Thyroid gland (tissue), 4 donors: ENCODE results near the gene LTA4H. TPM values are rescaled to one million over a fixed set of nuclear protein-coding genes. Genes with fewer than 3 reads are reported as not detected.

Source experiments
- DNase-seq, 2 donors: peaks; one replicate each; pipeline ENCODE4 v3.0.0-alpha.2; 2019
- H3K27ac ChIP-seq, 3 donors: fragments of 200-600 bp; sonication (generic); 1 replicate in 2 of 3; 2 replicates in 1 of 3; pipeline ENCODE4 v1.5.1; 2016 to 2019; ENCODE audit warnings: mild to moderate bottlenecking in 1 of 3, moderate library complexity in 1 of 3
- H3K27me3 ChIP-seq: fragments of 200-600 bp; sonication (generic); one replicate; pipeline ENCODE4 v1.5.1; 2019
- H3K36me3 ChIP-seq, 2 donors: fragments of 200-600 bp; sonication (generic); one replicate each; pipeline ENCODE4 v1.5.1; 2016 to 2019
- H3K4me1 ChIP-seq, 2 donors: fragments of 200-600 bp; sonication (generic); one replicate each; pipeline ENCODE4 v1.5.1; 2017 to 2019
- H3K4me3 ChIP-seq, 3 donors: fragments of 200-600 bp; sonication (generic); replicated peaks in 1 of 3; 1 replicate in 2 of 3; 2 replicates in 1 of 3; pipeline ENCODE4 v1.5.1; 2016; ENCODE audit warnings: mild to moderate bottlenecking in 1 of 3
- H3K9me3 ChIP-seq: fragments of 200-600 bp; sonication (generic); one replicate; pipeline ENCODE4 v1.5.1; 2017
- POLR2A ChIP-seq, 2 donors: fragments of 450-650 bp; IDR thresholded peaks; one replicate each; pipeline ENCODE4 v1.6.1; 2017; ENCODE audit warnings: antibody characterized with exemption in 2 of 2, mild to moderate bottlenecking in 2 of 2, moderate library complexity in 1 of 2
- WGBS, 2 donors: methylation state at CpG; one replicate each; pipeline ENCODE4 v1.1.5; 2017; 5-methylcytosine and 5-hydroxymethylcytosine counted together
- intact Hi-C: fragments of 100-400 bp; cut with DNase I; formaldehyde crosslinking; loops from one replicate; pipeline ENCODE4 v1.15.1; 2023
- total RNA-seq, 4 donors: library from RNA; depleted of rRNA; stranded (reverse); fragments of >200 nt; gene quantifications; one replicate each; pipeline ENCODE4 v1.2.3, GENCODE V29; 2016
- TF ChIP-seq, protein P1 (sequence below), 6 experiments: fragments of 200-600 bp in 3 of 6; fragments of 450-650 bp in 3 of 6; sonication (generic) in 3 of 6; IDR thresholded peaks; one replicate each; pipeline ENCODE4 v1.5.1; 2016 to 2019; ENCODE audit warnings: antibody characterized with exemption in 6 of 6, mild to moderate bottlenecking in 2 of 6, inconsistent platforms in 1 of 6, moderate library complexity in 1 of 6

The LTA4H gene
- total RNA-seq, 4 donors from 2014 or later: 70.1 to 102 (median 75.0) TPM

DNA sequence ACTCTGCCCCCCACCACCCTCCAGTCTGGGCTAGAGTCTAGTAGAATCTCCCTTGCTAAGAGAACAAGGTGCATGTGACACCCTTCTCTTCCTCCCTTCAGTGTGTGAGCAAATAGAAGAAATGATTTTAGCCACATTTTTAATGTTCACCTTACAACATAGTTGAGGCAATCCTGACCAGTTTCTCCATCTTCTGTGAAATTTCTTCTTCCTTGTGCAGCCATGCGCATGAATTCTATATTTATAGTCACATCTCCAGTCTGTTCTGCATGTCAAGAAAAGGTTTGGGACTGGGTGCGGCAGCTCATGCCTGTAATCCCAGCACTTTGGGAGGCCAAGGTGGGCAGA is 9.5 kb upstream of the LTA4H start:
- Histone ChIP-seq H3K36me3 (no peaks in the 10 kb centered on the region), H3K27me3 (no peaks in the 10 kb centered on the region), H3K27ac (no peak overlapping the region), H3K9me3 (no peaks in the 10 kb centered on the region), H3K4me1 (peaks cover 15 to 25% of the 10 kb centered on the region in 2 donors), H3K4me3 (no peak overlapping the region)
- TF ChIP-seq, protein P1, sequence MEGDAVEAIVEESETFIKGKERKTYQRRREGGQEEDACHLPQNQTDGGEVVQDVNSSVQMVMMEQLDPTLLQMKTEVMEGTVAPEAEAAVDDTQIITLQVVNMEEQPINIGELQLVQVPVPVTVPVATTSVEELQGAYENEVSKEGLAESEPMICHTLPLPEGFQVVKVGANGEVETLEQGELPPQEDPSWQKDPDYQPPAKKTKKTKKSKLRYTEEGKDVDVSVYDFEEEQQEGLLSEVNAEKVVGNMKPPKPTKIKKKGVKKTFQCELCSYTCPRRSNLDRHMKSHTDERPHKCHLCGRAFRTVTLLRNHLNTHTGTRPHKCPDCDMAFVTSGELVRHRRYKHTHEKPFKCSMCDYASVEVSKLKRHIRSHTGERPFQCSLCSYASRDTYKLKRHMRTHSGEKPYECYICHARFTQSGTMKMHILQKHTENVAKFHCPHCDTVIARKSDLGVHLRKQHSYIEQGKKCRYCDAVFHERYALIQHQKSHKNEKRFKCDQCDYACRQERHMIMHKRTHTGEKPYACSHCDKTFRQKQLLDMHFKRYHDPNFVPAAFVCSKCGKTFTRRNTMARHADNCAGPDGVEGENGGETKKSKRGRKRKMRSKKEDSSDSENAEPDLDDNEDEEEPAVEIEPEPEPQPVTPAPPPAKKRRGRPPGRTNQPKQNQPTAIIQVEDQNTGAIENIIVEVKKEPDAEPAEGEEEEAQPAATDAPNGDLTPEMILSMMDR (IDR thresholded peaks at IDR 0.05): no peak
- 92 to 93% methylated on average over 2 of the region's 2 CpGs for WGBS, 2 donors
- no peak for DNase-seq
- intact Hi-C loops: no loop called here

DNA sequence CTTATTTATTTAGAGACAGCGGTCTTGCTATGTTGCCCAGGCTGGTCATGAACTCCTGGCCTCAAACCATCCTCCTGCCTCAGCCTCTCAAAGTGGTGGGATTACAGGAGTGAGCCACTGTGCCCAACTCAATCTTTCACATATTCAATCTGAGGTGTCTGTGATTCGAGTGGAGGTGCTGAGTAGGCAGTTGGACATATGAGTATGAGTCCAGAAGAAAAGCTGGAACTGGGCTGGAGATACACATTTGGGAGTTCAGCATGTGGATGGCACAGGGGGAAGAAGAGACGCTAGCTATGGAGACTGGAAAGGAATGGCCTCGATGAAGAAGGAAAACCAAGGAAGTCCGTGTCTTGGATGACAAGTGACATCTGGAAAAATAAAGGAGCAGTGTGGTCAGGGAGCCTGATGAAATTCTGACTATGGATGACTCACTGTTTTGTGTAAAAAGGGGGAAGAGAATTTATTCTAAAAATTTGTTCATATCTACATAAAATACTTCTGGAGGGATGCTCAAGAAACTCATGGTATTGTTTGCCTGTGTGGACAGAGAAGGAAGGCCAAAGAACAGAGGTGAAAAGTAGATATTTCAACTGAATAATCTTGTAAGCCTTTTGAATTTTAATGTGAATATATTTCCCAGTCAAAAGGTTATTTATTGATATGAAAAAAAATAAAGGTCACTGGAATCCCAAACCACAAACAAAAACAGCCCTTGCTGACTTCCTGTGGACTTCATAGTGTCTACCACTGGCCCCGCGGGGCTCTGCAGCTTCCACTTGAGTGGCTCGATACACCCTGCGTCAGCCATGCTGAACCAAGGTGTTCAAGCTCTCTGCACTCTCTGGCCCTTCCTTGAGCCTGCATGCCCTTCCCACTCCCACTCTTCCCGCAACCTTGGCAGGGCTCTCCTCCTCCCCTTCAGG is 8.9 kb upstream of the LTA4H start:
- Histone ChIP-seq H3K27ac (no peak overlapping the region), H3K36me3 (no peaks in the 10 kb centered on the region), H3K4me3 (no peak overlapping the region), H3K27me3 (no peaks in the 10 kb centered on the region), H3K9me3 (no peaks in the 10 kb centered on the region), H3K4me1 (peaks cover 15 to 25% of the 10 kb centered on the region in 2 donors)
- TF ChIP-seq POLR2A (IDR thresholded peaks at IDR 0.05): no peak
- TF ChIP-seq, protein P1 (IDR thresholded peaks at IDR 0.05): no peak
- WGBS, 2 donors: 75 to 78% methylated on average over 10 of the region's 10 CpGs
- intact Hi-C loops: no loop called here
- no peak for DNase-seq

DNA sequence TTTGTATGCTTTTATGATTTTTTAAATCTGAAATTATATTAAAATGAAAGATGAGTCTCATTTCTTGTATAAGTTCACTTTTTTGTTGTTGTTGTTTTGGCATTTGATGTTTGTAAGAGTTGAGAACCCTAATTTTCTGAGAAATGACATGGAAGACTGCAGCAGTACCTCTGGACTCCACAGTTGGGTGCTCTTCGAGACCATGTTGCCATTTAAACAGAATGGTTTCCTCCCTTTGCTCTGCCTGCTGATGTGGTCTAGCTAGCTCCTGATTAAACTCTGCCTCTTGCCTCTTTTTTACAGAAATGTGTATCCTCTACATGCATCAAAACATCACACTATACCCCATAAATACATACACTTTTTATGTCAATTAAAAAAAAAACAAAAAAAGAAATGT is 5.8 kb upstream of the LTA4H start:
- intact Hi-C loops: no loop called here
- H3K27me3 ChIP-seq: no peaks in the 10 kb centered on the region
- 87 to 94% methylated on average over 1 of the region's 1 CpG for WGBS, 2 donors

DNA sequence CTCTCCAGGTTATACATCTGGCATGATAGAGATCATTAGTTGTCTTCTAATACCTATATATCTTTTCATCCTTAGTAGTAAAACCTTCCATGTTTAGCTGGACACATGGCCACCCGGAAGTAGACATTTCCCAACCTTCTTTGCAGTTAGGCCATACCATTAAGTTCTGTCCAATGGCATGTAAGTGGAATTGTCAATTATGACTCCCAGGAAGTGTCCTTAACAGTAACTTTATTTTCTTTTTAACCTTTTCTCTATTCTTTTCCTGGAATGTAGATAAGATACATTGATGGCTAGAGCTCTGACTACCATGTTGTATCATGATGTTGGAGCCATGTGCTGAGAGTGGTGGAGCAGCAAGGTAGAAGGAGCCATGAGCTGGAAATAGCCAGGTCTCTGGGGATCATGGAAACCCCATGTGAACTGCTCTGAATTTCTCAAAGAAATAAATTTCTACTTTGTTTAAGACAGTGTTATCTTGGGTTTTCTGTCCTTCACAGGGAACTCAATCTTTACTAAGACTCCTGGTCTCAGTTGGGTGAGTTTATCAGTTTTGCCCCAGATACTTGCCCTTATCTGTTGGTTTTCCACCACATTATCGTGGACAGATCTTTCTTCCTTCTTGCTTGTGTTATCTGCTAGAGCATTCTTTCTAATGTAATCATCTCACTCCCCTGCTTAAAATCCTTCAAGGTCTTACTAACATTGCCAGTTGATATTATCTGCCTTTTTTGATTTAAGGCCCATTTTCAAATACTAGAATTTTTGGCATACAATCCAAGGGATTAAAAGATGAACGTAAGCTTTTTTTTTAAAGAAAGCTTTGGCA is 5.1 kb upstream of the LTA4H start:
- no peak for DNase-seq
- Histone ChIP-seq H3K4me3 (no peak overlapping the region), H3K4me1 (no peaks in the 10 kb centered on the region), H3K27ac (no peak overlapping the region), H3K36me3 (no peaks in the 10 kb centered on the region), H3K27me3 (no peaks in the 10 kb centered on the region), H3K9me3 (no peaks in the 10 kb centered on the region)
- intact Hi-C loops: no loop called here
- TF ChIP-seq, protein P1 (IDR thresholded peaks at IDR 0.05): no peak
- TF ChIP-seq POLR2A (IDR thresholded peaks at IDR 0.05): no peak
- WGBS, 2 donors: 58 to 73% methylated on average over 3 of the region's 3 CpGs

More for the DNA sequence above, 5.8 kb upstream of the LTA4H start:
- TF ChIP-seq, protein P1 (IDR thresholded peaks at IDR 0.05): no peak
- TF ChIP-seq POLR2A (IDR thresholded peaks at IDR 0.05): no peak
- no peaks in the 10 kb centered on the region for H3K9me3 ChIP-seq
- no peak overlapping the region for H3K4me3 ChIP-seq
- no peak overlapping the region for H3K27ac ChIP-seq
- no peak for DNase-seq
- no peaks in the 10 kb centered on the region for H3K4me1 ChIP-seq
- no peaks in the 10 kb centered on the region for H3K36me3 ChIP-seq

DNA sequence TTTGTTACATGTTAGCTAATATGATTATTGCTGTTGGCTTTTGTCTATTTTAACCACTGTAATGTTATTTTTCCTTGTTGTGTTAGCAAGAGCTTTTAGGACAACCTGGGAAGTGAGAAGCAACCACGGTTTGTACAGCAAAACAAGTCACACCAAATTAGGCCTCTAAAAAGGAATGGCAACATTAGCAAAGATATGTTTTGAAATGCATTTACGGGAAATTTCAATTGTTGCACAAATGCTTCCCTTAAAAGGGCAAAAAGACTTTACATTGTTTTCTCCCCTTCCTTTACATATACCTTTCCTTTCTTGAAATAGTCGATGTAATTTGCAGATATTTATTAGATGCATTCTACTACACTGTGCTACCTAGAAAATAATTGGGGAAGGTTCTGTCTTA is 4.1 kb upstream of the LTA4H start:
- WGBS, 2 donors: 72 to 80% methylated on average over 3 of the region's 3 CpGs
- intact Hi-C loops: no loop called here
- Histone ChIP-seq H3K4me1 (peaks cover 0 to 1% of the 10 kb centered on the region in 2 donors), H3K27ac (no peak overlapping the region), H3K27me3 (no peaks in the 10 kb centered on the region), H3K4me3 (no peak overlapping the region), H3K36me3 (no peaks in the 10 kb centered on the region), H3K9me3 (no peaks in the 10 kb centered on the region)
- no peak for DNase-seq
- TF ChIP-seq POLR2A (IDR thresholded peaks at IDR 0.05): no peak
- TF ChIP-seq, protein P1 (IDR thresholded peaks at IDR 0.05): no peak
